H1 (cell line): Measurements from ENCODE around the gene RGS11. TPM values are rescaled to one million over a fixed set of nuclear protein-coding genes. Genes with fewer than 3 reads are reported as not detected.

Experiments used
- CTCF ChIA-PET: fragments of 300-600 bp; sonication (Branson Sonifier 250); formaldehyde crosslinking; loops from one replicate; lab custom pipeline; 2021; ENCODE audit not compliant: partially characterized antibody; lab: Charles Lee
- POLR2A ChIA-PET: fragments of 300-600 bp; sonication (Branson Sonifier 250); formaldehyde crosslinking; loops from one replicate; lab custom pipeline; 2021; ENCODE audit warnings: inconsistent platforms; ENCODE audit not compliant: partially characterized antibody; lab: Charles Lee
- DNase-seq, 2 experiments: peaks; one replicate each; pipeline versions ENCODE4 v3.0.0 to v3.0.0-alpha.2; 2010 to 2022; ENCODE audit warnings: low spot score in 2 of 2, low read depth in 1 of 2, mixed read lengths in 1 of 2
- FAIRE-seq: peaks from 2 replicates; lab custom pipeline; 2011; peaks lifted over from hg19 to GRCh38; lab: Jason Lieb, UNC
- H2AFZ ChIP-seq: 2 replicates; pipeline ENCODE4 v1.8.1; 2012; ENCODE audit warnings: low read length, inconsistent platforms
- H2AK5ac ChIP-seq: 2 replicates; pipeline ENCODE4 v1.6.1; 2013; ENCODE audit warnings: low read depth, low read length
- H2BK120ac ChIP-seq: replicated peaks from 2 replicates; pipeline ENCODE3; 2013; ENCODE audit warnings: low read depth, low read length, inconsistent platforms
- H2BK12ac ChIP-seq: 2 replicates; pipeline ENCODE4 v1.6.1; 2013; ENCODE audit warnings: low read depth, low read length
- H2BK15ac ChIP-seq: 2 replicates; pipeline ENCODE4 v1.6.1; 2013; ENCODE audit warnings: low read length
- H2BK20ac ChIP-seq: 2 replicates; pipeline ENCODE4 v1.6.1; 2013; ENCODE audit warnings: low read length
- H2BK5ac ChIP-seq: 2 replicates; pipeline ENCODE4 v1.6.1; 2013; ENCODE audit warnings: low read depth, low read length
- H3K14ac ChIP-seq: 2 replicates; pipeline ENCODE4 v1.6.1; 2013; ENCODE audit warnings: inconsistent platforms; ENCODE audit not compliant: insufficient read length
- H3K18ac ChIP-seq: 2 replicates; pipeline ENCODE4 v1.6.1; 2013; ENCODE audit warnings: low read length; ENCODE audit errors: extremely low read depth
- H3K23ac ChIP-seq: 2 replicates; pipeline ENCODE4 v1.6.1; 2013; ENCODE audit warnings: inconsistent platforms; ENCODE audit not compliant: insufficient read length
- H3K23me2 ChIP-seq: 2 replicates; pipeline ENCODE4 v1.6.1; 2013; ENCODE audit warnings: low read depth, low read length
- H3K27ac ChIP-seq: 2 replicates; pipeline ENCODE4 v1.6.1; 2011; ENCODE audit warnings: low read depth, low read length, inconsistent platforms
- H3K27me3 ChIP-seq, 4 experiments: replicated peaks in 1 of 4; 1 replicate in 1 of 4; 2 replicates in 3 of 4; pipeline versions ENCODE4 v1.6.1 to v1.8.1; 2011 to 2013; ENCODE audit warnings: low read length in 3 of 4, mild to moderate bottlenecking in 3 of 4, inconsistent platforms in 2 of 4, mixed read lengths in 2 of 4, moderate library complexity in 1 of 4; ENCODE audit not compliant: control insufficient read depth in 3 of 4, insufficient read depth in 3 of 4; ENCODE audit errors: extremely low read depth in 1 of 4
- H3K36me3 ChIP-seq, 4 experiments: 2 replicates each; pipeline versions ENCODE4 v1.6.1 to v1.8.1; 2011 to 2013; ENCODE audit warnings: mild to moderate bottlenecking in 4 of 4, low read length in 3 of 4, moderate library complexity in 2 of 4, control low read depth in 1 of 4, inconsistent platforms in 1 of 4; ENCODE audit not compliant: insufficient read depth in 4 of 4, control insufficient read depth in 2 of 4
- H3K4ac ChIP-seq: replicated peaks from 2 replicates; pipeline ENCODE3; 2013; ENCODE audit warnings: low read length, low read depth, mixed read lengths, inconsistent platforms; ENCODE audit not compliant: insufficient read length
- H3K4me1 ChIP-seq, 4 experiments: replicated peaks in 1 of 4; 1 replicate in 1 of 4; 2 replicates in 3 of 4; pipeline versions ENCODE4 v1.6.1 to v1.8.1; 2011 to 2013; ENCODE audit warnings: low read length in 3 of 4, inconsistent platforms in 2 of 4, mixed read lengths in 1 of 4; ENCODE audit not compliant: insufficient read depth in 4 of 4, control insufficient read depth in 3 of 4
- H3K4me2 ChIP-seq, 2 experiments: 2 replicates each; pipeline versions ENCODE4 v1.6.1 to v1.8.1; 2011 to 2013; ENCODE audit warnings: low read depth in 2 of 2, low read length in 2 of 2, control low read depth in 1 of 2, inconsistent platforms in 1 of 2, mild to moderate bottlenecking in 1 of 2; ENCODE audit not compliant: insufficient read depth in 1 of 2
- H3K4me3 ChIP-seq, 4 experiments: fragments of 200-600, 300-600 bp in 1 of 4; sonication (generic), shearing (Covaris generic), sonication (Bioruptor Twin) in 1 of 4; 2 replicates each; pipeline versions ENCODE4 v1.5.1 to v1.8.1; 2011 to 2016; ENCODE audit warnings: low read length in 4 of 4, low read depth in 3 of 4, control low read depth in 2 of 4, inconsistent platforms in 2 of 4, mild to moderate bottlenecking in 2 of 4, mixed read lengths in 1 of 4, moderate library complexity in 1 of 4; ENCODE audit not compliant: insufficient read depth in 2 of 4; ENCODE audit errors: extremely low read depth in 1 of 4
- H3K56ac ChIP-seq: replicated peaks from 2 replicates; pipeline ENCODE3; 2013; ENCODE audit warnings: low read depth, mild to moderate bottlenecking, mixed read lengths, low read length, inconsistent platforms; ENCODE audit not compliant: insufficient read length
- H3K79me1 ChIP-seq: 2 replicates; pipeline ENCODE4 v1.6.1; 2013; ENCODE audit warnings: low read depth, low read length, control low read depth
- H3K79me2 ChIP-seq, 2 experiments: 2 replicates each; pipeline versions ENCODE4 v1.6.1 to v1.8.1; 2012 to 2013; ENCODE audit warnings: low read length in 2 of 2, mild to moderate bottlenecking in 2 of 2, inconsistent platforms in 1 of 2; ENCODE audit not compliant: insufficient read depth in 2 of 2, control insufficient read depth in 1 of 2
- H3K9ac ChIP-seq, 4 experiments: replicated peaks in 1 of 4; 1 replicate in 1 of 4; 2 replicates in 3 of 4; pipeline versions ENCODE4 v1.6.1 to v1.8.1; 2011 to 2013; ENCODE audit warnings: low read depth in 3 of 4, low read length in 3 of 4, control low read depth in 2 of 4, mild to moderate bottlenecking in 2 of 4, moderate library complexity in 2 of 4, inconsistent platforms in 1 of 4; ENCODE audit errors: extremely low read depth in 1 of 4
- H3K9me3 ChIP-seq, 2 experiments: 2 replicates each; pipeline versions ENCODE4 v1.6.1 to v1.8.1; 2012 to 2013; ENCODE audit warnings: mild to moderate bottlenecking in 2 of 2, moderate library complexity in 2 of 2, control low read depth in 1 of 2, inconsistent platforms in 1 of 2, low read depth in 1 of 2, low read length in 1 of 2, mixed read lengths in 1 of 2; ENCODE audit not compliant: insufficient read depth in 2 of 2
- H4K20me1 ChIP-seq, 2 experiments: replicated peaks in 1 of 2; 2 replicates each; pipeline versions ENCODE3 to v1.8.1; 2011 to 2013; ENCODE audit warnings: inconsistent platforms in 2 of 2, low read length in 2 of 2, mild to moderate bottlenecking in 1 of 2; ENCODE audit not compliant: insufficient read depth in 2 of 2, control insufficient read depth in 1 of 2
- H4K5ac ChIP-seq: 2 replicates; pipeline ENCODE4 v1.6.1; 2013; ENCODE audit warnings: low read length, low read depth, mixed read lengths, inconsistent platforms; ENCODE audit not compliant: insufficient read length
- H4K8ac ChIP-seq: 2 replicates; pipeline ENCODE4 v1.8.0; 2013; ENCODE audit warnings: mild to moderate bottlenecking, moderate library complexity, low read length, inconsistent platforms; ENCODE audit not compliant: insufficient read depth; ENCODE audit errors: extremely low read depth
- H4K91ac ChIP-seq: replicated peaks from 2 replicates; pipeline ENCODE3; 2013; ENCODE audit warnings: low read length, mixed read lengths, inconsistent platforms; ENCODE audit not compliant: insufficient read length
- CBX5 ChIP-seq: fragments of 300-800, 300-1000 bp; sonication (generic); IDR thresholded peaks from 2 replicates; pipeline ENCODE4 v1.7.1; 2016; ENCODE audit warnings: antibody characterized with exemption, low read length, low read depth
- HDAC6 ChIP-seq: IDR thresholded peaks from one replicate; pipeline ENCODE4 v1.7.1; 2012; ENCODE audit warnings: low read depth, mild to moderate bottlenecking, inconsistent platforms, low read length, moderate library complexity
- KDM1A ChIP-seq: fragments of 200-600, 300-600 bp; sonication (generic); IDR thresholded peaks from 2 replicates; pipeline ENCODE4 v1.7.1; 2016; ENCODE audit warnings: mild to moderate bottlenecking, low read length, borderline replicate concordance
- RAD21 ChIP-seq, 2 experiments: IDR thresholded peaks in 1 of 2; conservative IDR thresholded peaks in 1 of 2; 2 replicates each; pipeline ENCODE4 v1.6.1; 2011; ENCODE audit warnings: low read depth in 2 of 2, low read length in 2 of 2, improper control_type of control experiment in 1 of 2, inconsistent platforms in 1 of 2, mild to moderate bottlenecking in 1 of 2, moderate library complexity in 1 of 2
- SAP30 ChIP-seq: fragments of 300-600 bp; sonication (generic); IDR thresholded peaks from 2 replicates; pipeline ENCODE4 v1.7.1; 2012; ENCODE audit warnings: low read length, moderate library complexity, mild to moderate bottlenecking, inconsistent platforms; ENCODE audit not compliant: insufficient read depth, insufficient replicate concordance
- SIRT6 ChIP-seq: IDR thresholded peaks from one replicate; pipeline ENCODE4 v1.7.1; 2012; ENCODE audit warnings: low read length, inconsistent platforms
- SIX5 ChIP-seq: IDR thresholded peaks from 2 replicates; pipeline ENCODE4 v1.6.1; 2011; ENCODE audit warnings: mild to moderate bottlenecking, low read depth, low read length
- SP1 ChIP-seq: IDR thresholded peaks from 2 replicates; pipeline ENCODE4 v1.6.1; 2011; ENCODE audit warnings: low read depth, low read length
- SP4 ChIP-seq: IDR thresholded peaks from 2 replicates; pipeline ENCODE4 v1.6.1; 2012; ENCODE audit warnings: low read length, inconsistent platforms
- TAF1 ChIP-seq: IDR thresholded peaks from 2 replicates; pipeline ENCODE4 v1.6.1; 2011; ENCODE audit warnings: mild to moderate bottlenecking, low read depth, low read length
- WGBS, 2 experiments: shearing (Covaris generic) in 1 of 2; methylation state at CpG; one replicate each; pipeline versions ENCODE4 v1.1.6 to v1.1.7; 2013 to 2015; ENCODE audit warnings: low lambda C conversion rate in 2 of 2, mixed read lengths in 2 of 2, inconsistent platforms in 1 of 2, low coverage in 1 of 2, missing lambda C conversion rate in 1 of 2; ENCODE audit not compliant: insufficient replicate concordance in 2 of 2, insufficient coverage in 1 of 2, insufficient read length in 1 of 2; ENCODE audit errors: extremely low coverage in 1 of 2, missing lambda C conversion rate in 1 of 2; 5-methylcytosine and 5-hydroxymethylcytosine counted together
- polyA plus RNA-seq, 7 experiments: library from polyadenylated mRNA; depleted of rRNA in 3 of 7; stranded (reverse) in 5 of 7; unstranded in 2 of 7; fragments of >200 nt in 5 of 7; fragments of 200-250 nt in 2 of 7; gene quantifications; 1 replicate in 5 of 7; 2 replicates in 1 of 7; 4 replicates in 1 of 7; pipeline versions ENCODE4 v1.2.1 to v1.2.3, GENCODE V29; 2011 to 2013; ENCODE audit warnings: missing spikeins in 2 of 7, mixed read lengths in 2 of 7
- total RNA-seq: library from RNA; stranded (reverse); fragmentation: NEBNext Ultra II Directional; extraction: Animal tissue kit (Norgen Biotek cat#: 25700); gene quantifications from 2 replicates; pipeline ENCODE4 v1.2.1, GENCODE V29; 2021
- TF ChIP-seq, protein P1 (sequence below): IDR thresholded peaks from 2 replicates; pipeline ENCODE4 v1.6.1; 2011; ENCODE audit warnings: low read length, improper control_type of control experiment

Gene RGS11
- total and polyA plus RNA-seq, 2 of the 8 experiments (the other 6 are each of a cell fraction or from before 2014, with no cell fraction given), result 0.84 to 1.2 TPM

DNA sequence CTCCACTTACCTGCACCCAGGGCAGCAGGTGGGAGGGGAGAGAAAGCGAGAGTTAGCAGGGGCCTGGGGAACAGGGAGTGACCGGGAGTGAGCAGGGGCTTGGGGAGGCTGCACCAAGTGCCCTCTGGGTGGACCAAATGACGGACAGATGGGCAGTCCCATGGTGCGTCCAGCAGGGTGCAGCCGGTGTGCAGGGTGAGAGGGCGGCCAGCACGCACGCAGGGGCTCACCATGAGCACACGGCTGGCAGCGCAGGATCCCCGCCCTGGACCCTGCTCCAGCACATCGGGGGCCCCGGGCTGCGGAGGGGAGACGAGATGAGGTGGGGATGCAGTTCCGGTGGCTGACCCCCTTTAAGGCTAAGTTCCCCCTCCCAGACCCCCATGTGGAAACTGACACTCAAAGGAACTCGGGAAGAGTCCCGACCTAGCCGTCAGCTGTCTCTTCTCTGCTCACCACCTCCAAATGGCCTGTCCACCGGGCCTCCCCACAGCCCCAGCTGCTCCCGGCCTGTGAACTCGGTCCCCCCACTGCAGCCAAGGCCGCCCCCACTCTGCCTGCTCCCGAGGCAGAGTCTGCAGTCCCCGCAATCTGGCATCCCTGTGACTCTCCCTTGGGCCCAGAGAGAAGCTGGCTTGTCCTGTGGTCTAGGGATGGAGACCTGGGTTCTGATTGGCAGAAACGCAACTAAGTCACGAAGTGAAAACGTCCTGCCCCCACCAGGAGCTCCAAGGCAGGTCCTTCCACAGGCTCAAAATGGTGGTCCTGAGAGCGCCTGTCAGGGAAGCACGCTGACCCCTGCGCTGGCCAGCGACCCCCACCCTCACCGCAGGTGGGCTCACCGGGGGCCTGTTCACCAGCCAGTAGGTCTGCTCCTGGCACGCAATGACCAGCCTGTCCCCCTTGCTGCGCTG lies 2.9 kb downstream of the RGS11 start:
- Histone ChIP-seq H3K23me2 (peaks cover 5% of the 10 kb centered on the region; the same call in 1 of the 2 replicates), H3K4me1 (peaks cover 0 to 6% (median 4%) of the 10 kb centered on the region in 4 experiments; a peak in 4 of 7 replicates), H2BK15ac (no peak overlapping the region), H3K79me2 (no peaks in the 10 kb centered on the region), H3K27ac (no peak overlapping the region), H3K36me3 (no peaks in the 10 kb centered on the region), H2BK5ac (no peak overlapping the region), H2AK5ac (no peak overlapping the region), H3K79me1 (no peaks in the 10 kb centered on the region), H3K56ac (no peak overlapping the region), H3K9ac (no peak overlapping the region), H4K8ac (no peak overlapping the region), H3K27me3 (peaks cover 7 to 26% (median 22%) of the 10 kb centered on the region in 4 experiments; a peak in 6 of 7 replicates), H2AFZ (no peak overlapping the region), H3K4me3 (no peak overlapping the region), H3K4me2 (no peak overlapping the region), H2BK12ac (no peak overlapping the region), H4K20me1 (peaks cover 0 to 4% of the 10 kb centered on the region in 2 experiments), H4K91ac (no peak overlapping the region), H4K5ac (no peak overlapping the region), H3K14ac (no peak overlapping the region), H3K18ac (no peak overlapping the region), H2BK120ac (no peak overlapping the region), H3K9me3 (no peaks in the 10 kb centered on the region), H3K23ac (no peak overlapping the region), H2BK20ac (no peak overlapping the region), H3K4ac (no peak overlapping the region)
- 91% methylated on average over 27 of the region's 36 CpGs; no CpG with 5 or more reads in 1 of the 2 experiments for WGBS, 2 experiments
- CTCF ChIA-PET, result interaction anchor here (1.2 kb wide), 1 partner anchor 207 kb away, joined by 3 read pairs; no protein-coding TSS in a partner anchor
- FAIRE-seq (no peak), DNase-seq (no peak)
- POLR2A ChIA-PET, result interaction anchor here (0.9 kb wide), 1 partner anchor 43 kb away, joined by 4 read pairs; the partner anchor contains the start of gene LUC7L
- no peak for TF ChIP-seq SP4
- no peak for TF ChIP-seq TAF1
- TF ChIP-seq RAD21 (IDR thresholded peaks at IDR 0.05 in 1 of 2, conservative IDR thresholded peaks at IDR 0.05 in 1 of 2; ENCODE audit: low read depth in 2 of 2, low read length in 2 of 2), result no peak
- no peak for TF ChIP-seq HDAC6
- TF ChIP-seq SAP30, result no peak
- TF ChIP-seq CBX5, result no peak
- TF ChIP-seq SP1, result no peak
- no peak for TF ChIP-seq SIRT6
- no peak for TF ChIP-seq SIX5
- TF ChIP-seq, protein P1, sequence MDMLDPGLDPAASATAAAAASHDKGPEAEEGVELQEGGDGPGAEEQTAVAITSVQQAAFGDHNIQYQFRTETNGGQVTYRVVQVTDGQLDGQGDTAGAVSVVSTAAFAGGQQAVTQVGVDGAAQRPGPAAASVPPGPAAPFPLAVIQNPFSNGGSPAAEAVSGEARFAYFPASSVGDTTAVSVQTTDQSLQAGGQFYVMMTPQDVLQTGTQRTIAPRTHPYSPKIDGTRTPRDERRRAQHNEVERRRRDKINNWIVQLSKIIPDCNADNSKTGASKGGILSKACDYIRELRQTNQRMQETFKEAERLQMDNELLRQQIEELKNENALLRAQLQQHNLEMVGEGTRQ, result no peak
- no peak for TF ChIP-seq KDM1A
